HUDEP-2 (cell line): ENCODE data around the gene PEX14.

Source experiments
- DNase-seq, 76 experiments: peaks; one replicate each; lab custom pipeline; 2025; ENCODE audit not compliant: unreplicated experiment in 76 of 76; lab: John Stamatoyannopoulos, UW

The PEX14 gene

GRCh38 chr1:10641976-10642375 is 167.2 kb downstream of the PEX14 start:
- DNase-seq: no peak

GRCh38 chr1:10642403-10643080 is 167.8 kb downstream of the PEX14 start:
- DNase-seq: no peak

- no peak for DNase-seq
These were observed 169.0 kb downstream of the PEX14 start for GRCh38 chr1:10643607-10644306.

GRCh38 chr1:10644307-10645128 is 169.8 kb downstream of the PEX14 start:
- DNase-seq: peak in 32 of 76 experiments; percentile 1 to 59 (median 20)

- peak in 5 of 76 experiments; percentile 3 to 26 (median 11) for DNase-seq
These were observed 171.7 kb downstream of the PEX14 start for GRCh38 chr1:10646347-10646861.

GRCh38 chr1:10647414-10648170 is 172.8 kb downstream of the PEX14 start:
- no peak for DNase-seq

- no peak for DNase-seq
These were observed 174.2 kb downstream of the PEX14 start for GRCh38 chr1:10648689-10649516.

GRCh38 chr1:10649517-10650201 is 174.9 kb downstream of the PEX14 start:
- DNase-seq: no peak

- no peak for DNase-seq
These were observed 176.0 kb downstream of the PEX14 start for GRCh38 chr1:10650556-10651388.

GRCh38 chr1:10651389-10651766 is 176.6 kb downstream of the PEX14 start:
- no peak for DNase-seq

- DNase-seq: no peak
These were observed 177.0 kb downstream of the PEX14 start for GRCh38 chr1:10651793-10652192.

- no peak for DNase-seq
These were observed 177.9 kb downstream of the PEX14 start for GRCh38 chr1:10652626-10653025.

- no peak for DNase-seq
These were observed 178.8 kb downstream of the PEX14 start for GRCh38 chr1:10653370-10654125.

GRCh38 chr1:10655002-10655401 is 180.3 kb downstream of the PEX14 start:
- no peak for DNase-seq

GRCh38 chr1:10656431-10656830 is 181.7 kb downstream of the PEX14 start:
- DNase-seq: no peak

- no peak for DNase-seq
These were observed 182.5 kb downstream of the PEX14 start for GRCh38 chr1:10657088-10657847.
